Gastrocnemius medialis (tissue), 4 donors: ENCODE measurements around the gene ZBTB47.

Experiments
- CTCF ChIP-seq, 5 experiments: fragments of 450-650 bp in 3 of 5; fragments of 200-600 bp in 2 of 5; sonication (generic) in 2 of 5; IDR thresholded peaks in 4 of 5; conservative IDR thresholded peaks in 1 of 5; 1 replicate in 4 of 5; 2 replicates in 1 of 5; pipeline ENCODE4 v1.5.1; 2016 to 2019; ENCODE audit warnings: antibody characterized with exemption in 5 of 5, mild to moderate bottlenecking in 3 of 5, moderate library complexity in 3 of 5
- POLR2A ChIP-seq, 2 donors: fragments of 450-650 bp; IDR thresholded peaks; one replicate each; pipeline ENCODE4 v1.6.1; 2017; ENCODE audit warnings: antibody characterized with exemption in 2 of 2, mild to moderate bottlenecking in 2 of 2, moderate library complexity in 2 of 2

GRCh38 chr3:42678447-42678846 is 24.9 kb downstream of the ZBTB47 start:
- TF ChIP-seq CTCF (IDR thresholded peaks at IDR 0.05 in 4 of 5, conservative IDR thresholded peaks at IDR 0.05 in 1 of 5): no peak
- no peak for TF ChIP-seq POLR2A (IDR thresholded peaks at IDR 0.05)
